Liver (tissue), 9 donors: ENCODE measurements around the gene DNM3. TPM values are rescaled to one million over a fixed set of nuclear protein-coding genes. Genes with fewer than 3 reads are reported as not detected.

Source experiments
- DNase-seq: peaks from one replicate; pipeline ENCODE4 v3.0.0-alpha.2; 2017; ENCODE audit warnings: low spot score
- H3K27ac ChIP-seq, 2 donors: one replicate each; pipeline ENCODE4 v1.7.0; 2013; ENCODE audit warnings: inconsistent platforms in 2 of 2, low read length in 2 of 2, control low read depth in 1 of 2, low read depth in 1 of 2, mild to moderate bottlenecking in 1 of 2
- H3K27me3 ChIP-seq, 4 donors: one replicate each; pipeline versions ENCODE4 v1.6.1 to v1.7.0; 2013; ENCODE audit warnings: low read length in 3 of 4, inconsistent platforms in 1 of 4, mild to moderate bottlenecking in 1 of 4, moderate library complexity in 1 of 4; ENCODE audit not compliant: control insufficient read depth in 4 of 4, insufficient read depth in 4 of 4
- H3K36me3 ChIP-seq, 4 donors: one replicate each; pipeline versions ENCODE4 v1.6.1 to v1.7.0; 2013; ENCODE audit warnings: low read length in 3 of 4, mild to moderate bottlenecking in 3 of 4, low read depth in 1 of 4, moderate library complexity in 1 of 4; ENCODE audit not compliant: control insufficient read depth in 4 of 4, insufficient read depth in 3 of 4
- H3K4me1 ChIP-seq, 4 donors: one replicate each; pipeline versions ENCODE4 v1.6.1 to v1.7.0; 2013; ENCODE audit warnings: low read length in 3 of 4, mild to moderate bottlenecking in 3 of 4, moderate library complexity in 1 of 4; ENCODE audit not compliant: control insufficient read depth in 4 of 4, insufficient read depth in 4 of 4
- H3K4me3 ChIP-seq, 3 donors: one replicate each; pipeline versions ENCODE4 v1.6.1 to v1.7.0; 2013; ENCODE audit warnings: low read length in 3 of 3, control low read depth in 1 of 3, low read depth in 1 of 3, mild to moderate bottlenecking in 1 of 3
- H3K9ac ChIP-seq, 2 donors: one replicate each; pipeline ENCODE4 v1.7.0; 2013; ENCODE audit warnings: low read length in 2 of 2, mild to moderate bottlenecking in 2 of 2, moderate library complexity in 2 of 2, control low read depth in 1 of 2, low read depth in 1 of 2
- H3K9me3 ChIP-seq, 4 donors: one replicate each; pipeline versions ENCODE4 v1.6.1 to v1.7.0; 2013; ENCODE audit warnings: low read length in 3 of 4; ENCODE audit not compliant: control insufficient read depth in 4 of 4
- EGR1 ChIP-seq, 2 donors: IDR thresholded peaks; 2 replicates each; pipeline ENCODE4 v1.6.1; 2016 to 2018; ENCODE audit warnings: antibody characterized with exemption in 2 of 2, low read depth in 2 of 2
- FOXA1 ChIP-seq: IDR thresholded peaks from 2 replicates; pipeline ENCODE4 v1.6.1; 2016; ENCODE audit warnings: antibody characterized with exemption
- FOXA2 ChIP-seq: IDR thresholded peaks from 2 replicates; pipeline ENCODE4 v1.6.1; 2016; ENCODE audit warnings: antibody characterized with exemption
- GABPA ChIP-seq, 2 donors: IDR thresholded peaks in 1 of 2; conservative IDR thresholded peaks in 1 of 2; 2 replicates each; pipeline ENCODE4 v1.6.1; 2016; ENCODE audit warnings: antibody characterized with exemption in 2 of 2, mild to moderate bottlenecking in 1 of 2, moderate library complexity in 1 of 2
- HNF4A ChIP-seq, 2 donors: conservative IDR thresholded peaks; 2 replicates each; pipeline ENCODE4 v1.6.1; 2016; ENCODE audit warnings: antibody characterized with exemption in 2 of 2, mild to moderate bottlenecking in 2 of 2
- HNF4G ChIP-seq: IDR thresholded peaks from 2 replicates; pipeline ENCODE4 v1.6.1; 2016; ENCODE audit warnings: antibody characterized with exemption
- JUND ChIP-seq, 2 donors: IDR thresholded peaks; 2 replicates each; pipeline ENCODE4 v1.6.1; 2016; ENCODE audit warnings: antibody characterized with exemption in 2 of 2
- MAX ChIP-seq: IDR thresholded peaks from 2 replicates; pipeline ENCODE4 v1.6.1; 2016; ENCODE audit warnings: antibody characterized with exemption
- NR2F2 ChIP-seq: IDR thresholded peaks from 2 replicates; pipeline ENCODE4 v1.6.1; 2016; ENCODE audit warnings: antibody characterized with exemption
- RAD21 ChIP-seq, 2 donors: IDR thresholded peaks; 2 replicates each; pipeline ENCODE4 v1.6.1; 2016; ENCODE audit warnings: antibody characterized with exemption in 2 of 2, mild to moderate bottlenecking in 2 of 2
- RXRA ChIP-seq, 2 donors: IDR thresholded peaks; 2 replicates each; pipeline ENCODE4 v1.6.1; 2017 to 2018; ENCODE audit warnings: antibody characterized with exemption in 2 of 2, mild to moderate bottlenecking in 1 of 2
- SP1 ChIP-seq: IDR thresholded peaks from 2 replicates; pipeline ENCODE4 v1.6.1; 2018; ENCODE audit warnings: antibody characterized with exemption, mild to moderate bottlenecking
- TAF1 ChIP-seq: conservative IDR thresholded peaks from 2 replicates; pipeline ENCODE4 v1.6.1; 2016; ENCODE audit warnings: antibody characterized with exemption, mild to moderate bottlenecking
- YY1 ChIP-seq: IDR thresholded peaks from 2 replicates; pipeline ENCODE4 v1.6.1; 2016; ENCODE audit warnings: antibody characterized with exemption, mild to moderate bottlenecking
- ZBTB33 ChIP-seq: IDR thresholded peaks from 2 replicates; pipeline ENCODE4 v1.6.1; 2016; ENCODE audit warnings: antibody characterized with exemption
- WGBS: extraction: QIAGEN DNeasy Blood & Tissue Kit; methylation state at CpG from one replicate; pipeline ENCODE4 v1.1.7; 2013; 5-methylcytosine and 5-hydroxymethylcytosine counted together
- polyA plus RNA-seq, 2 donors: library from polyadenylated mRNA; stranded (reverse) in 1 of 2; unstranded in 1 of 2; fragments of 200-250 nt in 1 of 2; fragments of >200 nt in 1 of 2; fragmentation: Nextera tagmentation in 1 of 2; extraction: Ambion mirVana in 1 of 2; gene quantifications; one replicate each; pipeline versions ENCODE4 v1.2.1 to v1.2.3, GENCODE V29; 2013 to 2015
- total RNA-seq, 2 donors: library from RNA; depleted of rRNA; stranded (reverse); fragments of >200 nt; gene quantifications; one replicate each; pipeline ENCODE4 v1.2.3, GENCODE V29; 2014
- TF ChIP-seq, protein P1 (sequence below): IDR thresholded peaks from 2 replicates; pipeline ENCODE4 v1.6.1; 2016; ENCODE audit warnings: antibody characterized with exemption, mild to moderate bottlenecking
- TF ChIP-seq, protein P2 (sequence below): IDR thresholded peaks from 2 replicates; pipeline ENCODE4 v1.6.1; 2016; ENCODE audit warnings: antibody characterized with exemption
- TF ChIP-seq, protein P3 (sequence below): fragments of 150-350 bp; IDR thresholded peaks from 2 replicates; pipeline ENCODE4 v1.5.1; 2017; ENCODE audit warnings: improper control_type of control experiment, low read depth, low read length; ENCODE audit not compliant: missing input control
- donor health status: healthy.
- donor health status: healthy.
- donor health status: healthy.
- donor health status: healthy.
- donor health status: healthy.

The DNM3 gene
- total and polyA plus RNA-seq, 4 donors: 0.08 to 3.2 (median 1.0) TPM

- TF ChIP-seq TAF1 (no peak), GABPA (IDR thresholded peaks at IDR 0.05 in 1 of 2, conservative IDR thresholded peaks at IDR 0.05 in 1 of 2) (no peak), FOXA2 (no peak), SP1 (no peak), HNF4A (conservative IDR thresholded peaks at IDR 0.05) (no peak), HNF4G (no peak), RXRA (IDR thresholded peaks at IDR 0.05) (no peak)
- TF ChIP-seq, protein P1, sequence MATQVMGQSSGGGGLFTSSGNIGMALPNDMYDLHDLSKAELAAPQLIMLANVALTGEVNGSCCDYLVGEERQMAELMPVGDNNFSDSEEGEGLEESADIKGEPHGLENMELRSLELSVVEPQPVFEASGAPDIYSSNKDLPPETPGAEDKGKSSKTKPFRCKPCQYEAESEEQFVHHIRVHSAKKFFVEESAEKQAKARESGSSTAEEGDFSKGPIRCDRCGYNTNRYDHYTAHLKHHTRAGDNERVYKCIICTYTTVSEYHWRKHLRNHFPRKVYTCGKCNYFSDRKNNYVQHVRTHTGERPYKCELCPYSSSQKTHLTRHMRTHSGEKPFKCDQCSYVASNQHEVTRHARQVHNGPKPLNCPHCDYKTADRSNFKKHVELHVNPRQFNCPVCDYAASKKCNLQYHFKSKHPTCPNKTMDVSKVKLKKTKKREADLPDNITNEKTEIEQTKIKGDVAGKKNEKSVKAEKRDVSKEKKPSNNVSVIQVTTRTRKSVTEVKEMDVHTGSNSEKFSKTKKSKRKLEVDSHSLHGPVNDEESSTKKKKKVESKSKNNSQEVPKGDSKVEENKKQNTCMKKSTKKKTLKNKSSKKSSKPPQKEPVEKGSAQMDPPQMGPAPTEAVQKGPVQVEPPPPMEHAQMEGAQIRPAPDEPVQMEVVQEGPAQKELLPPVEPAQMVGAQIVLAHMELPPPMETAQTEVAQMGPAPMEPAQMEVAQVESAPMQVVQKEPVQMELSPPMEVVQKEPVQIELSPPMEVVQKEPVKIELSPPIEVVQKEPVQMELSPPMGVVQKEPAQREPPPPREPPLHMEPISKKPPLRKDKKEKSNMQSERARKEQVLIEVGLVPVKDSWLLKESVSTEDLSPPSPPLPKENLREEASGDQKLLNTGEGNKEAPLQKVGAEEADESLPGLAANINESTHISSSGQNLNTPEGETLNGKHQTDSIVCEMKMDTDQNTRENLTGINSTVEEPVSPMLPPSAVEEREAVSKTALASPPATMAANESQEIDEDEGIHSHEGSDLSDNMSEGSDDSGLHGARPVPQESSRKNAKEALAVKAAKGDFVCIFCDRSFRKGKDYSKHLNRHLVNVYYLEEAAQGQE: no peak
- TF ChIP-seq, protein P2, sequence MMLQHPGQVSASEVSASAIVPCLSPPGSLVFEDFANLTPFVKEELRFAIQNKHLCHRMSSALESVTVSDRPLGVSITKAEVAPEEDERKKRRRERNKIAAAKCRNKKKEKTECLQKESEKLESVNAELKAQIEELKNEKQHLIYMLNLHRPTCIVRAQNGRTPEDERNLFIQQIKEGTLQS: no peak
Measured at GRCh38 chr1:171811672-171812071, 29.6 kb upstream of the DNM3 start (continued).

GRCh38 chr1:171814692-171815091 is 26.6 kb upstream of the DNM3 start:
- H3K4me1 ChIP-seq: peaks cover 0 to 2% (median 0%) of the 10 kb centered on the region in 4 donors
- no peak for DNase-seq
- no peaks in the 10 kb centered on the region for H3K9me3 ChIP-seq
- H3K4me3 ChIP-seq: no peak overlapping the region
- no peak overlapping the region for H3K9ac ChIP-seq
- TF ChIP-seq FOXA1 (no peak), FOXA2 (no peak), TAF1 (no peak), HNF4A (conservative IDR thresholded peaks at IDR 0.05) (no peak), EGR1 (IDR thresholded peaks at IDR 0.05; ENCODE audit: low read depth in 2 of 2) (no peak), YY1 (no peak), NR2F2 (no peak), GABPA (IDR thresholded peaks at IDR 0.05 in 1 of 2, conservative IDR thresholded peaks at IDR 0.05 in 1 of 2) (no peak), RAD21 (IDR thresholded peaks at IDR 0.05) (no peak), MAX (no peak), RXRA (IDR thresholded peaks at IDR 0.05) (no peak), HNF4G (no peak), SP1 (no peak), ZBTB33 (no peak), JUND (IDR thresholded peaks at IDR 0.05) (no peak)
- TF ChIP-seq, protein P3, sequence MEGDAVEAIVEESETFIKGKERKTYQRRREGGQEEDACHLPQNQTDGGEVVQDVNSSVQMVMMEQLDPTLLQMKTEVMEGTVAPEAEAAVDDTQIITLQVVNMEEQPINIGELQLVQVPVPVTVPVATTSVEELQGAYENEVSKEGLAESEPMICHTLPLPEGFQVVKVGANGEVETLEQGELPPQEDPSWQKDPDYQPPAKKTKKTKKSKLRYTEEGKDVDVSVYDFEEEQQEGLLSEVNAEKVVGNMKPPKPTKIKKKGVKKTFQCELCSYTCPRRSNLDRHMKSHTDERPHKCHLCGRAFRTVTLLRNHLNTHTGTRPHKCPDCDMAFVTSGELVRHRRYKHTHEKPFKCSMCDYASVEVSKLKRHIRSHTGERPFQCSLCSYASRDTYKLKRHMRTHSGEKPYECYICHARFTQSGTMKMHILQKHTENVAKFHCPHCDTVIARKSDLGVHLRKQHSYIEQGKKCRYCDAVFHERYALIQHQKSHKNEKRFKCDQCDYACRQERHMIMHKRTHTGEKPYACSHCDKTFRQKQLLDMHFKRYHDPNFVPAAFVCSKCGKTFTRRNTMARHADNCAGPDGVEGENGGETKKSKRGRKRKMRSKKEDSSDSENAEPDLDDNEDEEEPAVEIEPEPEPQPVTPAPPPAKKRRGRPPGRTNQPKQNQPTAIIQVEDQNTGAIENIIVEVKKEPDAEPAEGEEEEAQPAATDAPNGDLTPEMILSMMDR: no peak
- TF ChIP-seq, protein P1: no peak
- TF ChIP-seq, protein P2: no peak
- 76% methylated on average over 2 of the region's 2 CpGs for WGBS
- H3K36me3 ChIP-seq: no peaks in the 10 kb centered on the region
- H3K27me3 ChIP-seq: no peaks in the 10 kb centered on the region
- H3K27ac ChIP-seq: no peak overlapping the region
